Measurements from ENCODE around the gene RITA1. TPM values are rescaled to one million over a fixed set of nuclear protein-coding genes. Genes with fewer than 3 reads are reported as not detected.
"Not testable (repeated sequence)": the region's sequence is repeated elsewhere in the genome, so short reads cannot be mapped to it uniquely, and the experiment has no call there.

The RITA1 gene
- total RNA-seq, 2 experiments from 2014 or later, result 14.0 to 16.1 TPM

- no peaks in the 10 kb centered on the region for H3K27me3 Mint-ChIP-seq (ENCODE audit: low read depth)
- H3K27ac Mint-ChIP-seq, result no peak overlapping the region
- peaks cover 2% of the 10 kb centered on the region for H3K4me1 Mint-ChIP-seq (ENCODE audit: low read depth)
Measured at GRCh38 chr12:113200021-113200797, 14.7 kb downstream of the RITA1 start.

DNA sequence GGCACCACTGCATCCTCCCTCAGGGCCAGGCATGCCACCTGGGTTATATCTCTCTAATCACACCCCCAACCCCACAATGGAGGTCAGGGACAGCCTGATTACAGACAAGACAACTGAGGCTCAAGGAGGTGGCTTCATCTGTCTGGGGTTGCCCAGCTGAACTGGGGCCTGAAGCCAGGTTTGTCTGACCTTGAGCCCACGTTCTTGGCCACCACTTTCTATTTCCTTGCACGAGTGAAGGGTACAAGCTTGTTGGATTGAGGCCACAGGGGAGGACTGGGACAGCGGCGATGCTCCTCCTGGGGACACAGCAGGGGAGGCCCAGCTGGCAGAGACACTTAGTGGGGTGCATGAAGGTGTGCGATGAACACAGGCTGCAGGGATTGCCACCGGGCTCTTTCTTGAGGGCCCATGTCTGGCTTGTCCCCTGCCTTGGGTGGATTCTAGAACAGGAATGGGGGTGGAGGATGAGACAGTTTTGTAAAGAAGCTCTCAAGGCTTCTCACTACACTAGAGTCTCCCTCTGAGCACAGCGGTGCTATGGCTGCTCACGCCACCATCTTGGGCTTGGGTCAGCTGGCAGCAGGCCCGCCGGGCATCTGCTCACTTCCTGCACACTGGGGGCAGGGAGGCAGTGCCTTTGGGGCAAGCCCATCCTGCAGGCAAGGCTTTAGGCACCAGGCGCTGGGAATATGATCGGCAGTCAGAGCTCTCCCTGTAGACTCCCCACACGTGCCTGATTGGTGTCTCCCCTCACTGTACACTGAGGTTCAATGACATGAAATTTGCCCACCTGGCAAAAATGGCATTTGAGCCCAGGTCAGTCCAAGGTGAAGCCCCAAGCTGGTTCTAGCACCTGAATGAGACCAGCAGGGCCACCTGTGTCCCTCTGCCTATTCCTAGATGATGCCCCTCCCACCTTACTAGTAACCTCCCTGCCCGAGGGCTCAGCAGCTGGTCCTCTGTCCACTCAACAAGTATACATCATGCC lies 16.0 kb downstream of the RITA1 start:
- Mint-ChIP-seq H3K4me3 (peak overlapping the region; percentile 9), H3K4me1 (ENCODE audit: low read depth) (peaks cover 2% of the 10 kb centered on the region), H3K9me3 (no peaks in the 10 kb centered on the region), H3K36me3 (ENCODE audit: low read depth) (no peaks in the 10 kb centered on the region), H3K27ac (no peak overlapping the region), H3K27me3 (ENCODE audit: low read depth) (no peaks in the 10 kb centered on the region)
- no peak for DNase-seq
- intact Hi-C loops (cut with micrococcal nuclease), result no loop called here
- CTCF ChIA-PET, result no interaction called here

More at GRCh38 chr12:113200021-113200797, 14.7 kb downstream of the RITA1 start:
- intact Hi-C loops (cut with micrococcal nuclease), result no loop called here
- no peak for DNase-seq
- Mint-ChIP-seq H3K4me3 (no peak overlapping the region), H3K36me3 (ENCODE audit: low read depth) (no peaks in the 10 kb centered on the region), H3K9me3 (no peaks in the 10 kb centered on the region)
- CTCF ChIA-PET, result interaction anchor here (0.6 to 1.1 kb wide), 2 partner anchors 32 to 224 kb away, joined by 3 read pairs; no protein-coding TSS in a partner anchor

- Mint-ChIP-seq H3K36me3 (ENCODE audit: low read depth) (no peaks in the 10 kb centered on the region), H3K4me3 (no peak overlapping the region), H3K9me3 (no peaks in the 10 kb centered on the region), H3K27me3 (ENCODE audit: low read depth) (no peaks in the 10 kb centered on the region), H3K4me1 (ENCODE audit: low read depth) (peaks cover 5% of the 10 kb centered on the region), H3K27ac (no peak overlapping the region)
- intact Hi-C loops (cut with micrococcal nuclease), result no loop called here
- no peak for DNase-seq
- CTCF ChIA-PET, result interaction anchor here (0.7 kb wide), 1 partner anchor 156 kb away, joined by 5 read pairs; the partner anchor contains the start of gene PLBD2
Measured at GRCh38 chr12:113202300-113203075, 17.0 kb downstream of the RITA1 start.

GRCh38 chr12:113203852-113204760 lies 18.6 kb downstream of the RITA1 start:
- CTCF ChIA-PET, result interaction anchor here (0.6 to 0.8 kb wide), 2 partner anchors 14 to 56 kb away, joined by 3 read pairs; no protein-coding TSS in a partner anchor
- no peak overlapping the region for H3K27ac Mint-ChIP-seq
- H3K36me3 Mint-ChIP-seq (ENCODE audit: low read depth), result peaks cover 2% of the 10 kb centered on the region
- H3K27me3 Mint-ChIP-seq (ENCODE audit: low read depth), result no peaks in the 10 kb centered on the region
- peaks cover 21% of the 10 kb centered on the region for H3K4me1 Mint-ChIP-seq (ENCODE audit: low read depth)
- H3K4me3 Mint-ChIP-seq, result no peak overlapping the region
- H3K9me3 Mint-ChIP-seq, result no peaks in the 10 kb centered on the region
- intact Hi-C loops (cut with micrococcal nuclease), result no loop called here
- no peak for DNase-seq

DNA sequence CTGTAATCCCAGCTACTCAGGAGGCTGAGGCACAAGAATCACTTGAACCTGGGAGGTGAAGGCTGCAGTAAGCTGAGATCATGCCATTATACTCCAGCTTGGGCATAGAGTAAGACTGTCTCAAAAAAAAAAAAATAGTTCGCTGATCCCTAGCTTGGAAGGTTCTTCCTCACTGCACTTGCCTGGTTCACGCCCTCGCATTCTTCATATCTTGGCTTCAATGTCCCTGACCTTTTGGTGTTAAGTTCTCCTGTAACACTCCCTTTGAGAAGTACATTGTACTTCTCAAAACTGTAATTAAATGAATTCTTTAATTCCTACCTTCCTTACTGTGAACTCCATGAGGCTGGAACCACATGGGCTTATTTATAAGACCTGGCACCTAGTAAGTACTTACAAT lies 19.3 kb downstream of the RITA1 start:
- no peak overlapping the region for H3K27ac Mint-ChIP-seq
- CTCF ChIA-PET, result interaction anchor here (0.7 to 0.8 kb wide), 2 partner anchors 15 to 33 kb away, joined by 3 read pairs; no protein-coding TSS in a partner anchor
- intact Hi-C loops (cut with micrococcal nuclease), result no loop called here

DNA sequence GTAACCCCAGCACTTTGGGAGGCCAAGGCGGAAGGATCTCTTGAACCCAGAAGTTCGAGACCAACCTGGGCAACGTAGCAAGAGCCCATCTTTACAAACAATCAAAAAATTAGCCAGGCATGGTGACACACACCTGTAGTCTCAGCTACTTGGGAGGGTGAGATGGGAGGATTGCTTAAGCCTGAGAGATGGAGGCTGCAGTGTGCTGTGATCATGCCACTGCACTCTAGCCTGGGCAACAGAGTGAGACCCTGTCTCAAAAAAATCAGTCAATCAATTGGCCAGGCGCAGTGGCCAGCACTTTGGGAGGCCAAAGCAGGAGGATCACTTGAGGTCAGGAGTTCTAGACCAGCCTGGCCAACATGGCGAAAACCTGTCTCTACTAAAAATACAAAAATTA lies 21.3 kb downstream of the RITA1 start:
- H3K27me3 Mint-ChIP-seq (ENCODE audit: low read depth); H3K27ac Mint-ChIP-seq; H3K9me3 Mint-ChIP-seq; DNase-seq; intact Hi-C loops (cut with micrococcal nuclease); H3K36me3 Mint-ChIP-seq (ENCODE audit: low read depth); H3K4me3 Mint-ChIP-seq: not testable (repeated sequence)
- CTCF ChIA-PET, result interaction anchor here (1.0 kb wide), 1 partner anchor 106 kb away, joined by 3 read pairs; no protein-coding TSS in a partner anchor
- H3K4me1 Mint-ChIP-seq (ENCODE audit: low read depth), result peaks cover 41% of the 10 kb centered on the region

More for the DNA sequence above, 19.3 kb downstream of the RITA1 start:
- Mint-ChIP-seq H3K4me3 (no peak overlapping the region), H3K36me3 (ENCODE audit: low read depth) (peaks cover 2% of the 10 kb centered on the region), H3K27me3 (ENCODE audit: low read depth) (no peaks in the 10 kb centered on the region), H3K4me1 (ENCODE audit: low read depth) (peaks cover 26% of the 10 kb centered on the region), H3K9me3 (no peaks in the 10 kb centered on the region)
- DNase-seq, result no peak

DNA sequence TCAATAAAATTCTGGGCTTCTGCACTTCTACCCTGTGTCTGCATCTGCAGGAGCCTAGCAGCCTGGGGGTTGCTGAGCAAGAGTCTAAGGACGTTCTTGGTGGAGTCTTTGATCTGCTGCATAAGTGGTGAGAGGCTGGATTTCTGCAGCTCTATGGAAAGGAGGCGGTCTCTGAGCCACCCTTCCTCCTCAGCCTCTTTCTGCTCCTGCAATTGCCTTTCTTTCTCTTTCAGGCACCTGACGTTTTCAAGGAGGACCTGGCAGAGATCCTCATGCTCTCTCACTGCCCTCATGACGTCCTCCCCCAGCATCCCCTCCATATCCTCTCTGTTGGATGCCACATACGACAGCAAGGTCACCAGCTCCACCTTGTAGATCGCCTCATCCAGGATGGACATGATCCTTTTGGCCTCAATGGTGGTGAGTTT lies 22.1 kb downstream of the RITA1 start:
- Mint-ChIP-seq H3K4me1 (ENCODE audit: low read depth) (peaks cover 41% of the 10 kb centered on the region), H3K27me3 (ENCODE audit: low read depth) (no peaks in the 10 kb centered on the region), H3K9me3 (no peaks in the 10 kb centered on the region), H3K36me3 (ENCODE audit: low read depth) (peaks cover 2% of the 10 kb centered on the region), H3K4me3 (no peak overlapping the region), H3K27ac (peak overlapping the region; percentile 95)
- DNase-seq, result peak; percentile 40
- intact Hi-C loops (cut with micrococcal nuclease), result loop anchor here (1.0 to 2.0 kb wide), 5 partner anchors 14 to 755 kb away; partner anchors contain the start of gene TPCN1
- CTCF ChIA-PET, result interaction anchor here (0.6 to 1.0 kb wide), 6 partner anchors 10 to 158 kb away, joined by 3 to 4 read pairs (median 4); partner anchors contain the start of genes DDX54 and RITA1

GRCh38 chr12:113208041-113208934 lies 22.8 kb downstream of the RITA1 start:
- intact Hi-C loops (cut with micrococcal nuclease), result loop anchor here (1.0 to 2.0 kb wide), 5 partner anchors 13 to 754 kb away; partner anchors contain the start of gene TPCN1
- Mint-ChIP-seq H3K36me3 (ENCODE audit: low read depth) (peaks cover 2% of the 10 kb centered on the region), H3K9me3 (no peaks in the 10 kb centered on the region), H3K27me3 (ENCODE audit: low read depth) (no peaks in the 10 kb centered on the region), H3K27ac (peak overlapping the region; percentile 95), H3K4me1 (ENCODE audit: low read depth) (peaks cover 41% of the 10 kb centered on the region), H3K4me3 (peak overlapping the region; percentile 34)
- peak; percentile 89 for DNase-seq
- CTCF ChIA-PET, result interaction anchor here (0.6 to 1.7 kb wide), 9 partner anchors 11 to 105 kb away, joined by 3 to 5 read pairs (median 4); partner anchors contain the start of genes DDX54, RITA1 and TPCN1

GRCh38 chr12:113211160-113211559 lies 25.6 kb downstream of the RITA1 start:
- Mint-ChIP-seq H3K4me1 (ENCODE audit: low read depth) (peaks cover 51% of the 10 kb centered on the region), H3K4me3 (no peak overlapping the region), H3K27ac (peak overlapping the region; percentile 12), H3K36me3 (ENCODE audit: low read depth) (peaks cover 2% of the 10 kb centered on the region), H3K27me3 (ENCODE audit: low read depth) (no peaks in the 10 kb centered on the region), H3K9me3 (no peaks in the 10 kb centered on the region)
- intact Hi-C loops (cut with micrococcal nuclease), result no loop called here
- DNase-seq, result no peak
- CTCF ChIA-PET, result interaction anchor here (0.7 to 1.4 kb wide), 2 partner anchors 14 to 41 kb away, joined by 3 read pairs; no protein-coding TSS in a partner anchor

GRCh38 chr12:113214895-113215400 lies 29.4 kb downstream of the RITA1 start:
- Mint-ChIP-seq H3K27me3 (ENCODE audit: low read depth) (no peaks in the 10 kb centered on the region), H3K36me3 (ENCODE audit: low read depth) (no peaks in the 10 kb centered on the region), H3K4me1 (ENCODE audit: low read depth) (peaks cover 38% of the 10 kb centered on the region), H3K9me3 (no peaks in the 10 kb centered on the region), H3K27ac (no peak overlapping the region), H3K4me3 (no peak overlapping the region)
- DNase-seq, result peak; percentile 40
- intact Hi-C loops (cut with micrococcal nuclease), result no loop called here
- CTCF ChIA-PET, result no interaction called here

Measured in activated naive CD4-positive, alpha-beta T cell treated with anti-CD3 and anti-CD28 coated beads for 36 hours (primary cell).